ENCODE measurements around the gene CEP89.
"Not testable (repeated sequence)": the region's sequence is repeated elsewhere in the genome, so short reads cannot be mapped to it uniquely, and the experiment has no call there.

The CEP89 gene

DNA sequence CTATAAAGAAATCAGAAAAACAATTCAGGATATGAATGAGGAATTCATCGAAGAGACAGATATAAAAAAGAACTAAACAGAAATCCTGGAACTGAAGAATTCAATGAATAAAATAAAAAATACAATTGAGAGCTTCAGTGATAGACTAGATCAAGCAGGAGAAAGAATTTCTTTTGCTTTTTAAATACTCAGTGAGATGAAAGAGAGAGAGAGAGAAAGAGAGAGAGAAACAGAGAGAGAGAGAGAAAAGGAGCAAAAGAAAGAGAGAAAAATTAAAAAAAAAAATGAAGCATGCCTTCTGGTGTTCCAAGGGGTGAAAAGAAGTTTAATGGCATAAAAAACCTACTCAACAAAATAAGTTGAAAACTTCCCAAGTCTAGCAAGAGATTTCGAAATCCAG is 80.1 kb downstream of the CEP89 start:
- TF ChIP-seq, protein P1, sequence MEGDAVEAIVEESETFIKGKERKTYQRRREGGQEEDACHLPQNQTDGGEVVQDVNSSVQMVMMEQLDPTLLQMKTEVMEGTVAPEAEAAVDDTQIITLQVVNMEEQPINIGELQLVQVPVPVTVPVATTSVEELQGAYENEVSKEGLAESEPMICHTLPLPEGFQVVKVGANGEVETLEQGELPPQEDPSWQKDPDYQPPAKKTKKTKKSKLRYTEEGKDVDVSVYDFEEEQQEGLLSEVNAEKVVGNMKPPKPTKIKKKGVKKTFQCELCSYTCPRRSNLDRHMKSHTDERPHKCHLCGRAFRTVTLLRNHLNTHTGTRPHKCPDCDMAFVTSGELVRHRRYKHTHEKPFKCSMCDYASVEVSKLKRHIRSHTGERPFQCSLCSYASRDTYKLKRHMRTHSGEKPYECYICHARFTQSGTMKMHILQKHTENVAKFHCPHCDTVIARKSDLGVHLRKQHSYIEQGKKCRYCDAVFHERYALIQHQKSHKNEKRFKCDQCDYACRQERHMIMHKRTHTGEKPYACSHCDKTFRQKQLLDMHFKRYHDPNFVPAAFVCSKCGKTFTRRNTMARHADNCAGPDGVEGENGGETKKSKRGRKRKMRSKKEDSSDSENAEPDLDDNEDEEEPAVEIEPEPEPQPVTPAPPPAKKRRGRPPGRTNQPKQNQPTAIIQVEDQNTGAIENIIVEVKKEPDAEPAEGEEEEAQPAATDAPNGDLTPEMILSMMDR (IDR thresholded peaks at IDR 0.05; ENCODE audit: low read length, missing control alignments): no peak
- DNase-seq (ENCODE audit: low read depth): no peak
- no peak overlapping the region for H3K4me3 ChIP-seq (replicated peaks; ENCODE audit: low read depth, low read length)

DNA sequence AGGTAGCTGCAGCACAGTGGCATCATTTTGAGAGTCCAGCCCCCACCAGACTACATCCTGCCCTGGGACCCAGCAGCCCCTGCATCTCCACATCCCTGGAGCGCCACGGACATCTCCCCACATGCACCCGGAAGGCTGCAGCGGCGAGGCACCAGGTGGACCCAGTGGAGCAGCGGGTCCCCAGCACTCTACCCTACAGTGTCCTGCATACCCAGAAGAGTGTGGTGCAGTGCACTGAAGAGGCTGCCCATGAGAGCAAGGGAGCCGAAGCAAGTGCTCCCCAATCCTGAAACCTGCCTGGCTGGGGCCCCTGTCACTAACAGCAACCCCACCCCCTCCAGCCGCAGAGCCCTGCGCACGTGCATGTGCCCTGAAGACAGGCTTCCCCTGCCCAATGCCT is 80.9 kb downstream of the CEP89 start:
- no peak for DNase-seq (ENCODE audit: low read depth)
- TF ChIP-seq, protein P1 (IDR thresholded peaks at IDR 0.05; ENCODE audit: low read length, missing control alignments): no peak
- no peak overlapping the region for H3K4me3 ChIP-seq (replicated peaks; ENCODE audit: low read depth, low read length)

DNA sequence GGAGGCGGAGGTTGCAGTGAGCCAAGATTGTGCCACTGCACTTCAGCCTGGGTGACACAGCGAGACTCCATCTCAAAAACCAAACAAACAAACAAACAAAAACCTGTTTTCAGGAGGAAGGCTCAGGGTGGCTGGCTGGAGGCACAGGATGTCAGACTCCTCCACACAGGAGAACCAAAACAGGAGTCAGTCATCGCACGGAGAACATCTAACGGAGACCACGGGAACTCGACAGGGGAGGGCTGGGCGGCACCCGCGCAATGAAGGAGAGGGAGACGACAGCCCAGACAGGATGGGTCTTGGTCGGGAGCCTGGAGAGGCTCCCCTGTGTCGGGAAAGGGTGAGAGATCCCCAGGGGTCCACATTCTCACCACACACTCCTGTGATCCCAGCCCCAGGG is 81.4 kb downstream of the CEP89 start:
- no peak for DNase-seq (ENCODE audit: low read depth)
- TF ChIP-seq, protein P1 (IDR thresholded peaks at IDR 0.05; ENCODE audit: low read length, missing control alignments): no peak
- H3K4me3 ChIP-seq (replicated peaks; ENCODE audit: low read depth, low read length): no peak overlapping the region

DNA sequence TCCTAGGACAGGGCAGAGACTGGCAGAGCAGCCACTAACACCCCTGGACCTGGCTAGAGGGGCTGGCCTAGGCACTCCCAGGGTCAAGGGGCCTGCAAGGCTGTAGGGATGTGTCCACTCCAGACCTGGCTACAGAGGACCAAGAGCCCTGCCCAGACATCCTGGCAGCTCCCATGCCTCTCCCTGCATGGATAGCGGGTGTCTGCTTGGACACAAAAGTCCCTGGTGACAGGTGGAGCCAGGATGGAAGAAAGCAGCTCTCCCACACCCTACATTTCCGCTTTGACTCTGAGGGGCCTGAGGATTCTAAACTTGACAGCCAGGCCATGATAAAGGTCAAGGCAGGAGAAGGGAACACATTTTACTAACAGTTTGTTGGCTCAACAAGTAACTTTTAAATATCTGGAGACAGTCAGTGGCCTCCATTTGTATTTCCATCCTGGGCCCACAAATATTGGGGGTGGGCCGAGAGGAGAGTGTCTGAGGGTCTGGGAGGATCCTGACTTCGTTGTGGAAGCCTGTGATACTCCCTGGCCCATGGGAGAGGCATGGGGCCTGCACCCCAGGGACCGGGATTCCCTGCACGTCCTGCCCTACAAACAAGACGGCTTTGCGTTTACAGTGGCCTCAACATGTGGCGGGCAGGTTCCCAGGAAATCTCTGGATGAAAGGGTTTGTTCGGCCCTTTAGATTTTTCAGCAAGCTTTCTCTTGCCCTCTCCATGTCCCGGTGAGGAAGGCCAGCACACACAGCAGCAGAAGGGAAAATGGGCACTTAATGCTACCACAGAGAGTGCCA is 82.4 kb downstream of the CEP89 start:
- H3K4me3 ChIP-seq (replicated peaks; ENCODE audit: low read depth, low read length): no peak overlapping the region
- TF ChIP-seq, protein P1 (IDR thresholded peaks at IDR 0.05; ENCODE audit: low read length, missing control alignments): no peak
- no peak for DNase-seq (ENCODE audit: low read depth)

DNA sequence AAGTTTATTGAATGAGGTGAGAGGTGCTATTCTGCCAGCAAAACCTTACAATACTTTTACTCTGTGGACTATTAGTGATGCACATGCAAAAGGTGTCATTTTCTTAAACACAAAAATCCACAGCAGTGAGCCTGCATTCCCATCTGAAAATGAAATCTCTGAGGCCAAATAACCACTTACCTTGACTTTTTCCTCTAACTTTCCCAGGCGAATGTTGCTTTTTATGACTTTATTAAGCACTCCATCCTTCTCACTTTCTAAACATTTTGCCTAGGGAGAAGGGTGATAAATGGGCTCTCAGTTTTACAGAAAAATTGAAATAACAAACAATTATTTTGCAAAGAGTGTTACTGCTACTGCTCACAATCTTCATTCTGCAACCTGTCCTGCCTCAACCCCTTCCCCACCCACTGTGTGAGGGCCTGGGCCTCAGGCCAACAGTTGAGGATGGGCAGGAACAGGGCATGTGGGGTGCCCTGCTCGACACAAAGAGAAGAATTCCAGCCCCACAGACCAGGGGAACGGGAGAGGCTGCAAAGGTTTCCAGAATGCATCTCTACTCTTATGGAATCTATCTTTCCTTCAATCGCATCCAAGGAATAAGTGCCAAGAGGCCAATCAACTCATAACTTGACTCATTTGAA is 84.1 kb downstream of the CEP89 start:
- H3K4me3 ChIP-seq (replicated peaks; ENCODE audit: low read depth, low read length): no peak overlapping the region
- no peak for DNase-seq (ENCODE audit: low read depth)
- TF ChIP-seq, protein P1 (IDR thresholded peaks at IDR 0.05; ENCODE audit: low read length, missing control alignments): no peak

DNA sequence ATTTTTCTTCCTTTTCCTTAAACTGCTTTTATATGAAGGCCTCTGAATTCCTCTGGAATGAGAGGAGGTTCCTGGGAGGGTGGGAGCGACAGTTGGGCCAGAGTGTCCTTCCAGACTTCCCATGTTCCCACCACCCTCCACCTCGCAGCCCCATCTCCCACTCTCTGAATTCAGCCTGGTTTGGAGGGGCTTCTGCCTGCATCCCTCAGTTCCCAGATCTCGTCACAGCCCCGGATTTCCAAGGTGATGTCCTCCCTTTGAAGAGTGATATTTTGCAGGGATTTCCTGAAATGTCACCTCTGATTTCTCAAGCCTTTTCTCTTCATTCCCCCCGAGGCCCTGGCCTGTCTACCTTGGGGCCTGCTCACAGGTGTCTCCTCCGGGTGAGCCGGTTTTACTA is 85.5 kb downstream of the CEP89 start:
- DNase-seq (ENCODE audit: low read depth): no peak
- TF ChIP-seq, protein P1 (IDR thresholded peaks at IDR 0.05; ENCODE audit: low read length, missing control alignments): no peak
- H3K4me3 ChIP-seq (replicated peaks; ENCODE audit: low read depth, low read length): no peak overlapping the region

DNA sequence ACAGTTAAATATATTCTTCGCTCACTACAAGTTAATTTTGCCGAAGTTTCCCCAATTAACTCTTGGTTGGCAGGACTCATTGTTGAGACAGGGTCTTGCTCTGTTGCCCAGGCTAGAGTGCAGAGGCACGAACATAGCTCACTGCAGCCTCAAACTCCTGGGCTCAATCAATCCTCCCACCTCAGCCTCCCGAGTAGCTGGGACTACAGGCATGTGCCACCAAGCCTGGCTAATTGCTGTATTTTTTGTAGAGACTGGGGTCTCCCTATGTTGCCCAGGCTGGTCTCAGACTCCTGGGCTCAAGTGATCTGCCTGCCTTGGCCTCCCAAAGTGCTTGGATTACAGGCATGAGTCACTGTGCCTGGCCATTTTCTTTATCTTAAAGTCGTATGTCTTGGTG is 86.5 kb downstream of the CEP89 start:
- not testable (repeated sequence) for H3K4me3 ChIP-seq (replicated peaks; ENCODE audit: low read depth, low read length); DNase-seq (ENCODE audit: low read depth)

All from fibroblast of pulmonary artery (primary cell).